GM18873 (cell line): ENCODE data around the gene LRFN4.

Experiments
- ATAC-seq: cut with Tn5 transposase; IDR thresholded peaks from one replicate; pipeline ENCODE4 v1.9.1; 2021; ENCODE audit warnings: mild to moderate bottlenecking, moderate library complexity, moderate number of reproducible peaks; ENCODE audit not compliant: unreplicated experiment, low FRiP score

The LRFN4 gene

GRCh38 chr11:66857234-66857926, 516 bp downstream of the LRFN4 start:
- no peak for ATAC-seq

DNA sequence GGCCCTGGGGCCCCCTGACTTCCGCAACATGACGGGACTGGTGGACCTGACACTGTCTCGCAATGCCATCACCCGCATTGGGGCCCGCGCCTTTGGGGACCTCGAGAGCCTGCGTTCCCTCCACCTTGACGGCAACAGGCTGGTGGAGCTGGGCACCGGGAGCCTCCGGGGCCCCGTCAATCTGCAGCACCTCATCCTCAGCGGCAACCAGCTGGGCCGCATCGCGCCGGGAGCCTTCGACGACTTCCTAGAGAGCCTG, 992 bp downstream of the LRFN4 start:
- no peak for ATAC-seq

DNA sequence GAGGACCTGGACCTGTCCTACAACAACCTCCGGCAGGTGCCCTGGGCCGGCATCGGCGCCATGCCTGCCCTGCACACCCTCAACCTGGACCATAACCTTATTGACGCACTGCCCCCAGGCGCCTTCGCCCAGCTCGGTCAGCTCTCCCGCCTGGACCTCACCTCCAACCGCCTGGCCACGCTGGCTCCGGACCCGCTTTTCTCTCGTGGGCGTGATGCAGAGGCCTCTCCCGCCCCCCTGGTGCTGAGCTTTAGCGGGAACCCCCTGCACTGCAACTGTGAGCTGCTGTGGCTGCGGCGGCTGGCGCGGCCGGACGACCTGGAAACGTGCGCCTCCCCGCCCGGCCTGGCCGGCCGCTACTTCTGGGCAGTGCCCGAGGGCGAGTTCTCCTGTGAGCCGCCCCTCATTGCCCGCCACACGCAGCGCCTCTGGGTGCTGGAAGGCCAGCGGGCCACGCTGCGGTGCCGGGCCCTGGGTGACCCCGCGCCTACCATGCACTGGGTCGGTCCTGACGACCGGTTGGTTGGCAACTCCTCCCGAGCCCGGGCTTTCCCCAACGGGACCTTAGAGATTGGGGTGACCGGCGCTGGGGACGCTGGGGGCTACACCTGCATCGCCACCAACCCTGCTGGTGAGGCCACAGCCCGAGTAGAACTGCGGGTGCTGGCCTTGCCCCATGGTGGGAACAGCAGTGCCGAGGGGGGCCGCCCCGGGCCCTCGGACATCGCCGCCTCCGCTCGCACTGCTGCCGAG, 1.5 kb downstream of the LRFN4 start:
- no peak for ATAC-seq

- no peak for ATAC-seq
Measured at GRCh38 chr11:66858939-66859685, 2.2 kb downstream of the LRFN4 start.

DNA sequence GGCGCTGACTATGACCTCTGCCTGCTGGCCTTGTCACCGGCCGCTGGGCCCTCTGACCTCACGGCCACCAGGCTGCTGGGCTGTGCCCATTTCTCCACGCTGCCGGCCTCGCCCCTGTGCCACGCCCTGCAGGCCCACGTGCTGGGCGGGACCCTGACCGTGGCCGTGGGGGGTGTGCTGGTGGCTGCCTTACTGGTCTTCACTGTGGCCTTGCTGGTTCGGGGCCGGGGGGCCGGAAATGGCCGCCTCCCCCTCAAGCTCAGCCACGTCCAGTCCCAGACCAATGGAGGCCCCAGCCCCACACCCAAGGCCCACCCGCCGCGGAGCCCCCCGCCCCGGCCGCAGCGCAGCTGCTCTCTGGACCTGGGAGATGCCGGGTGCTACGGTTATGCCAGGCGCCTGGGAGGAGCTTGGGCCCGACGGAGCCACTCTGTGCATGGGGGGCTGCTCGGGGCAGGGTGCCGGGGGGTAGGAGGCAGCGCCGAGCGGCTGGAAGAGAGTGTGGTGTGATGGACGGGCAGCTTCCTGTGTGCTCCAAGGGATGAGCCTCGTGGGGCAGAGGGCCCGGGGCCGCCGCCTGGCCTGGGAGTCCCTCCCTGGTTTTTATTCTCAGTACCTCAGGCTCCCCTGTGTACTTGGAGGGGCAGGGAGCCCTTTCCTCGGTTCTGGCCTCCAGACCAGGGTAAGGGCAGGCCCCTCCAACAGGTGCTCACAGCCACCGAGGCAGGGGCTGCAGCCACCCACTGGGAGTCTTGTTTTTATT, 3.0 kb downstream of the LRFN4 start:
- no peak for ATAC-seq

GRCh38 chr11:66860449-66860831, 3.6 kb downstream of the LRFN4 start:
- ATAC-seq, result no peak

- ATAC-seq, result no peak
Measured at GRCh38 chr11:66861038-66861773, 4.3 kb downstream of the LRFN4 start.

GRCh38 chr11:66861774-66862558, 5.1 kb downstream of the LRFN4 start:
- ATAC-seq, result no peak

DNA sequence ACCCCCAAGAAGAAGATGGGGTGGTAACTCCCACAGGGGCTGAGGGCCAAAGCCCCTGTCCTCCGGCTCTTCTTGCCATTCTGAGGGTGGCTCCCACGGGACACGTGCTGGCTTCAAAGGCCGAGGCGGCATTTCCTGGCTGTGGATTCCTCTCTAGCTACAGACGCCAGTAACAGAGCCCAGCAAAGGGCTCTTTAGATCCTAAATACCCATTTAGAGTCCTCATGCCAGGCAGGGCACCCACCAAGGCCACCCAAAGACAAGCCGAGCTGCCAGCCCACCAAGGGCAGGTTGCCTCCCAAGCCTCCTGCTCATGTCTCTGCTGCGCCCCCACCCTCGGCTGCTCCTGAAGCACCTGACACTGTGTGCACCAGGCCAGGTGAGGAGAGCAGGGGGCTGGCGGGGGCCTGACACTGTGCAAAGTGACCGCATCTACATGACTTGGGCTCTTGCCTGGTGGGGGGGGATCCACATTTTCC, 5.7 kb downstream of the LRFN4 start:
- ATAC-seq, result no peak

GRCh38 chr11:66863428-66864125, 6.7 kb downstream of the LRFN4 start:
- ATAC-seq, result no peak

DNA sequence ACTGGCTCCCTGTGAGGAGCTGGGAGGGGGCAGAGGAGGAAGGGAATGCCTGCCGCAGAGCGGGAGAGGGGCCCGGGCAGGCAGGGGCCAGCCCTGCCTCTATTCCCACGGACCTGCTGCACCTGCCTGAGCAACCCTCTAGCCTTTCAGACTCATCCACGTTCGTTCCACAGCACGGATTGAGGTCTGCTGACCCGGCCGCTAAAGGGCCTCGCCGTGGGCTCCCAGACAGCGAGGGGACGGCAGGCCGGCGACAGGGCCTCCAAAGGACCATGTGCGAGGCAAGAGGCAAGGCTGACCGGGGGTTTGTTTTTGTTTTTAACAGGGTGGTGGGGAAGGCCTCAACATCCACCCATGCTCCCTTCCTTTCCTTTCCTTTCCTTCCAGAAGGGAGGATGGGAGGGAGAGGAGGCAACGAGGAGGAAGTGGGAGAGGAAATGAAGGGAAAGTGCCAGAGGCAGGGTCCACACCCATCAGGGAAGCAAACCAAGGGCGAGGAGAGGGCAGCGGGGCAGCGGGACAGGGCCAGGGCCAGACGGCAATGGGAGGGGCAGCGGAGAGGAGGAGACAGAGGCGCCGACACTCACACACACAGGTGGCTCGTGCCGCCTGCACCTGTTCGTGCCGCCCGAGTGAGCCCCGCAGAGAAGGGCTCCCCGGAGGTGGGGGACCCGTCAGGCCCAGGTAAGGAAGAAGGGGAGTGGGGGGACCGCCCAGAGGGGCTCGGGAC, 7.5 kb downstream of the LRFN4 start:
- ATAC-seq, result no peak

DNA sequence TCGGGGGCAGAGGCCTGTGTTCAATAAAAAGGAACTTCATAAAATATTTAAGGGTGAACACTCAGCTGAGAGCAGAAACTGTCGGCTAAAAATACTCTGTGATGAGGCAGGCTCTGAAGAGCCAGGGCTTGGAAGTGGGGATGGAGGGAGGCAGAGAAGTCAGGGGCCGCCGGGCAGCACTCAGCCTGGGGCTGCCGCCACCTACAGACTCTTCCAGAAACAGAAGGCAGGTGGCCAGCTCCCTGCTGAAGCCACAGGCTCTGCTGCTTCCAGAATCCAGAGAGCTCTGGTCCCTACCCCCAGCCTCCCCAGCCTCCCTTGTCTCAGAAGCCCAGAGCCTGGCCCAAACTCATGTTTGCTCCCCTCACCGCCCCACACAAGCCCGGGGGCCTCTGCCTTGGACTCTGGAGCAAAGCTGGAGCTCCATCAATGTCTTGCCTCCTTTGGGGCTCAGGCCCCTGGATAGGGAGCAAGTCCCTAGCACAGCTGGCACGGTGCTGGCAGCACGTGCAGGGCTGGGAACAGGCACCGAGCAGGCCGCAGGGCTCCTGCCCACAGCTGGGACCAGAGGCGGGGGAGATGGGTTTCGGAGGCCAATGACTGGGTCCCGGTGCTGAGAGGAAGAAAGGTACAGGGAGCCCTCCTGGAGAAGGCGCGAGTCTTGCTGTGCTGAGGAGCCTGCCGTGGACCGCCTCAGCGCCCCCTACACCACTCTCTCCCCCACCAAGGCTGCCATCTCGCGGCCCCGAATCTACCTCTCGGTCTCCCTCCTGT, 8.2 kb downstream of the LRFN4 start:
- no peak for ATAC-seq

- no peak for ATAC-seq
Measured at GRCh38 chr11:66866007-66866406, 9.1 kb downstream of the LRFN4 start.

- ATAC-seq, result no peak
Measured at GRCh38 chr11:66866511-66866986, 9.7 kb downstream of the LRFN4 start.

GRCh38 chr11:66867425-66868040, 10.7 kb downstream of the LRFN4 start:
- ATAC-seq, result no peak

DNA sequence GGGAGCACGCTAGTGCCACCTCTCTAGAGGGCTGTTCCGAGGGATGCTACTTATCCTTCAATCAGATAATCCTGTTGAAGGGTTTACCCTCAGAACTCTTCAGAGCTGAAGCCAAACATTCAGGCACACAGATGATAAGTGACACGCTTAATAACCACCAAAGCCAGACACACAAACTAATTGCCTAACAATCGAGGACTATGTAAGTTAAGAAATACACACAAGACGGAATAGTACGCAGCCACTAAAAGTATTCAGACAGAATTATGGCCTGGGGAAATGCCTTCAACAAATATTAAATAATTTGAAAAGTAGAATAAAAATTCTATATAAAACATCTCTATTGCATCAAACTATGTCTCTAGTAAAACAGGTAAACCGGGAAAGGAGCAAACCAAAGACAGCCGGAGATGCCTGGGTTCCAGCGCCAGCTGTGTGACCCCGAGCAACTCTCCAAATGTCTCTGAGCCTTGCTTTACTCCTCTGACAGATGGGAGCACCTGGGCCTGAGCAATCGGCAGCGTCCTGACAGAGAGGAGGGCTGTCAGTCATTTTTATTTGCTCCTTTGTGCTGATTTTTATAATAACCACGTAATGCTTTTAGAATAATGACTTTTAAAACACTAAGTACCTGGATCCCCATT, 11.3 kb downstream of the LRFN4 start:
- no peak for ATAC-seq
